SK-N-SH (cell line): ENCODE results near the gene IKZF2. TPM values are rescaled to one million over a fixed set of nuclear protein-coding genes. Genes with fewer than 3 reads are reported as not detected.

Experiments
- CTCF ChIA-PET: fragments of 300-600, 350-600 bp; formaldehyde crosslinking; extraction: SDS; loops from one replicate; lab custom pipeline; 2021; lab: Yijun Ruan, JAX
- POLR2A ChIA-PET: fragments of 350-600 bp; sonication (Branson Sonifier 250); formaldehyde crosslinking; extraction: SDS; loops from one replicate; lab custom pipeline; 2020; ENCODE audit warnings: antibody characterized with exemption, inconsistent platforms; lab: Yijun Ruan, JAX
- DNase-seq: peaks from one replicate; pipeline ENCODE4 v3.0.0; 2012
- H2AFZ ChIP-seq: fragments of 200-600 bp; sonication (generic); 2 replicates; pipeline ENCODE4 v1.8.1; 2016; ENCODE audit warnings: antibody characterized with exemption, mild to moderate bottlenecking, low read depth
- H3F3A ChIP-seq: fragments of 200-600 bp; sonication (generic); replicated peaks from 2 replicates; pipeline ENCODE3; 2016; ENCODE audit warnings: antibody characterized with exemption, mild to moderate bottlenecking; ENCODE audit not compliant: insufficient read depth
- H3K27ac ChIP-seq, 2 experiments: fragments of 200-500 bp in 1 of 2; fragments of 200-600 bp in 1 of 2; sonication (Bioruptor generic) in 1 of 2; sonication (generic), shearing (Covaris generic) in 1 of 2; 2 replicates each; pipeline versions ENCODE4 v1.5.1 to v1.6.1; 2014 to 2016; ENCODE audit warnings: low read depth in 2 of 2, inconsistent platforms in 1 of 2, low read length in 1 of 2, mild to moderate bottlenecking in 1 of 2, mixed read lengths in 1 of 2
- H3K27me3 ChIP-seq: fragments of 200-600 bp; sonication (generic), shearing (Covaris generic); 2 replicates; pipeline ENCODE4 v1.6.1; 2016; ENCODE audit warnings: mixed run types; ENCODE audit not compliant: insufficient read depth
- H3K36me3 ChIP-seq, 2 experiments: fragments of 200-500 bp in 1 of 2; fragments of 200-600 bp in 1 of 2; sonication (Bioruptor generic) in 1 of 2; sonication (generic) in 1 of 2; replicated peaks in 1 of 2; 2 replicates each; pipeline versions ENCODE3 to v1.5.1; 2014 to 2016; ENCODE audit warnings: low read length in 1 of 2, mild to moderate bottlenecking in 1 of 2; ENCODE audit not compliant: insufficient read depth in 2 of 2, control insufficient read depth in 1 of 2
- H3K4me1 ChIP-seq, 2 experiments: fragments of 200-500 bp in 1 of 2; fragments of 200-600 bp in 1 of 2; sonication (Bioruptor generic) in 1 of 2; sonication (generic), shearing (Covaris generic) in 1 of 2; 2 replicates each; pipeline versions ENCODE4 v1.5.1 to v1.6.1; 2014 to 2016; ENCODE audit warnings: low read depth in 1 of 2, low read length in 1 of 2, mixed run types in 1 of 2; ENCODE audit not compliant: insufficient read depth in 2 of 2, control insufficient read depth in 1 of 2
- H3K4me2 ChIP-seq: fragments of 200-600 bp; sonication (generic), shearing (Covaris generic); 2 replicates; pipeline ENCODE4 v1.6.1; 2017; ENCODE audit warnings: mixed run types
- H3K4me3 ChIP-seq, 2 experiments: fragments of 200-500 bp in 1 of 2; fragments of 200-600 bp in 1 of 2; sonication (Bioruptor generic) in 1 of 2; sonication (generic), shearing (Covaris generic) in 1 of 2; 2 replicates each; pipeline versions ENCODE4 v1.5.1 to v1.8.1; 2014 to 2016; ENCODE audit warnings: low read depth in 2 of 2, inconsistent platforms in 1 of 2, low read length in 1 of 2, mild to moderate bottlenecking in 1 of 2, mixed read lengths in 1 of 2, moderate library complexity in 1 of 2
- H3K79me2 ChIP-seq: fragments of 200-600 bp; sonication (generic); 2 replicates; pipeline ENCODE4 v1.8.1; 2017; ENCODE audit warnings: mild to moderate bottlenecking; ENCODE audit not compliant: insufficient read depth
- H3K9ac ChIP-seq: fragments of 200-600 bp; sonication (generic); 2 replicates; pipeline ENCODE4 v1.6.1; 2017; ENCODE audit warnings: mixed run types
- H3K9me2 ChIP-seq: fragments of 200-600 bp; sonication (generic); 2 replicates; pipeline ENCODE4 v1.6.1; 2017; ENCODE audit warnings: mixed run types
- H3K9me3 ChIP-seq: fragments of 200-600 bp; sonication (generic); 2 replicates; pipeline ENCODE4 v1.6.1; 2017; ENCODE audit warnings: mixed run types, mild to moderate bottlenecking, moderate library complexity
- H4K20me1 ChIP-seq: fragments of 200-600 bp; sonication (generic); 2 replicates; pipeline ENCODE4 v1.6.1; 2017; ENCODE audit warnings: mild to moderate bottlenecking, mixed run types; ENCODE audit not compliant: insufficient read depth
- FOSL2 ChIP-seq: IDR thresholded peaks from 2 replicates; pipeline ENCODE4 v1.4.0; 2012; ENCODE audit warnings: low read depth, mild to moderate bottlenecking, moderate library complexity, borderline replicate concordance
- FOXM1 ChIP-seq: IDR thresholded peaks from 2 replicates; pipeline ENCODE4 v1.4.0; 2012; ENCODE audit warnings: low read depth, mild to moderate bottlenecking
- GABPA ChIP-seq: IDR thresholded peaks from 2 replicates; pipeline ENCODE4 v1.4.0; 2012; ENCODE audit warnings: low read depth, mild to moderate bottlenecking
- GATA2 ChIP-seq: sonication (generic); formaldehyde crosslinking; IDR thresholded peaks from 2 replicates; pipeline ENCODE4 v1.5.0; 2020; ENCODE audit warnings: mild to moderate bottlenecking, missing genetic modification reagents
- NFIC ChIP-seq: IDR thresholded peaks from 2 replicates; pipeline ENCODE4 v1.4.0; 2012; ENCODE audit warnings: borderline replicate concordance
- NRF1 ChIP-seq: IDR thresholded peaks from 2 replicates; pipeline ENCODE4 v1.6.1; 2012; ENCODE audit warnings: low read depth, mild to moderate bottlenecking, low read length
- POLR2AphosphoS5 ChIP-seq: IDR thresholded peaks from 2 replicates; pipeline ENCODE4 v1.6.1; 2012; ENCODE audit warnings: low read depth, low read length
- RAD21 ChIP-seq: IDR thresholded peaks from 2 replicates; pipeline ENCODE4 v1.6.1; 2012; ENCODE audit warnings: mild to moderate bottlenecking, low read length
- RCOR1 ChIP-seq: fragments of 150-350 bp; IDR thresholded peaks from 2 replicates; pipeline ENCODE4 v1.6.1; 2017; ENCODE audit warnings: antibody characterized with exemption, low read length
- RFX5 ChIP-seq: IDR thresholded peaks from 2 replicates; pipeline ENCODE4 v1.6.1; 2012; ENCODE audit warnings: mild to moderate bottlenecking, improper control_type of control experiment, low read length
- SIN3A ChIP-seq: IDR thresholded peaks from 2 replicates; pipeline ENCODE4 v1.6.1; 2012; ENCODE audit warnings: low read depth, mild to moderate bottlenecking, low read length, moderate library complexity, borderline replicate concordance
- TAF1 ChIP-seq: IDR thresholded peaks from 2 replicates; pipeline ENCODE4 v1.6.1; 2012; ENCODE audit warnings: low read depth, mild to moderate bottlenecking, low read length, moderate library complexity, borderline replicate concordance
- TCF12 ChIP-seq: IDR thresholded peaks from 2 replicates; pipeline ENCODE4 v1.4.0; 2012
- YY1 ChIP-seq: IDR thresholded peaks from 2 replicates; pipeline ENCODE4 v1.4.0; 2012; ENCODE audit warnings: low read depth, mild to moderate bottlenecking
- ZBTB33 ChIP-seq: IDR thresholded peaks from 2 replicates; pipeline ENCODE4 v1.4.0; 2012; ENCODE audit warnings: low read depth, borderline replicate concordance
- WGBS: methylation state at CpG from one replicate; pipeline ENCODE4 v1.1.6; 2017; ENCODE audit warnings: low lambda C conversion rate; 5-methylcytosine and 5-hydroxymethylcytosine counted together
- polyA plus RNA-seq, 3 experiments: library from polyadenylated mRNA; depleted of rRNA; stranded (reverse); fragments of >200 nt; gene quantifications; 2 replicates each; pipeline ENCODE4 v1.2.3, GENCODE V29; 2012
- TF ChIP-seq, protein P1 (sequence below): IDR thresholded peaks from 2 replicates; pipeline ENCODE4 v1.6.1; 2012; ENCODE audit warnings: mild to moderate bottlenecking, low read depth, low read length, moderate library complexity

The IKZF2 gene
- polyA plus RNA-seq, 1 of the 3 experiments (the other 2 are of a cell fraction): 1.3 TPM

DNA sequence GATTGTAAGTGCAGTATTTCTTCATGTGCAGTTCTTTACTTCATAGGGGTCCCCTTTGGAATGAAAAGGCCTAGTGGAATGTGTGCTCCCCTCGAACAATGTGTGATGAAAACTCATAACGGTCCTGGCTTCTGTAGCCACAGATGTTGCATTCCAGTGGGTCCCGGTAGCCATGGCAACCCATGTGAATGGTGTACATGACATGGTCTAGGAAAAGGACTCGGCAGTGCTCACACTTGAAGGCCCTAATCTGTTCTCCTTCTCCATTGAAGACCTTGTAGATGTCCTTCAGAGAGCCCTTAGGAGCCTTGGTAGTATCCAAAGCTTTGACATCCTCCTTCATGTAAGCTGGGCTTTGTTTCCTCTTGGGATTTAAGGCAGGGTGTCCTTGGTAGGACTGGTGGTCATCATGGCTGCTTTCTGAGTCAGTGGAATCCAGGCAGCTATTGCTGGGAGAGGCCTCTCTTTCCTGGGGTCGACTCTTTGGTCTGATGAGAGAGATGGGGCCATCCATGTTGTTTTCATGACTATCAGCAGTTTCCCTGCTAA lies 144.0 kb downstream of the IKZF2 start:
- 88% methylated on average over 4 of the region's 5 CpGs for WGBS
- TF ChIP-seq GATA2 (CRISPR knock-in tag) (no peak), FOXM1 (no peak), YY1 (no peak), TCF12 (no peak), GABPA (no peak), TAF1 (no peak), NFIC (no peak), FOSL2 (no peak), POLR2AphosphoS5 (no peak), RFX5 (no peak), RCOR1 (no peak), NRF1 (no peak), RAD21 (no peak), ZBTB33 (no peak), SIN3A (no peak)
- TF ChIP-seq, protein P1, sequence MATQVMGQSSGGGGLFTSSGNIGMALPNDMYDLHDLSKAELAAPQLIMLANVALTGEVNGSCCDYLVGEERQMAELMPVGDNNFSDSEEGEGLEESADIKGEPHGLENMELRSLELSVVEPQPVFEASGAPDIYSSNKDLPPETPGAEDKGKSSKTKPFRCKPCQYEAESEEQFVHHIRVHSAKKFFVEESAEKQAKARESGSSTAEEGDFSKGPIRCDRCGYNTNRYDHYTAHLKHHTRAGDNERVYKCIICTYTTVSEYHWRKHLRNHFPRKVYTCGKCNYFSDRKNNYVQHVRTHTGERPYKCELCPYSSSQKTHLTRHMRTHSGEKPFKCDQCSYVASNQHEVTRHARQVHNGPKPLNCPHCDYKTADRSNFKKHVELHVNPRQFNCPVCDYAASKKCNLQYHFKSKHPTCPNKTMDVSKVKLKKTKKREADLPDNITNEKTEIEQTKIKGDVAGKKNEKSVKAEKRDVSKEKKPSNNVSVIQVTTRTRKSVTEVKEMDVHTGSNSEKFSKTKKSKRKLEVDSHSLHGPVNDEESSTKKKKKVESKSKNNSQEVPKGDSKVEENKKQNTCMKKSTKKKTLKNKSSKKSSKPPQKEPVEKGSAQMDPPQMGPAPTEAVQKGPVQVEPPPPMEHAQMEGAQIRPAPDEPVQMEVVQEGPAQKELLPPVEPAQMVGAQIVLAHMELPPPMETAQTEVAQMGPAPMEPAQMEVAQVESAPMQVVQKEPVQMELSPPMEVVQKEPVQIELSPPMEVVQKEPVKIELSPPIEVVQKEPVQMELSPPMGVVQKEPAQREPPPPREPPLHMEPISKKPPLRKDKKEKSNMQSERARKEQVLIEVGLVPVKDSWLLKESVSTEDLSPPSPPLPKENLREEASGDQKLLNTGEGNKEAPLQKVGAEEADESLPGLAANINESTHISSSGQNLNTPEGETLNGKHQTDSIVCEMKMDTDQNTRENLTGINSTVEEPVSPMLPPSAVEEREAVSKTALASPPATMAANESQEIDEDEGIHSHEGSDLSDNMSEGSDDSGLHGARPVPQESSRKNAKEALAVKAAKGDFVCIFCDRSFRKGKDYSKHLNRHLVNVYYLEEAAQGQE: no peak
- Histone ChIP-seq H4K20me1 (no peaks in the 10 kb centered on the region), H3K9me2 (no peaks in the 10 kb centered on the region), H3K4me2 (no peak overlapping the region), H3K36me3 (peaks cover 0 to 4% of the 10 kb centered on the region in 2 experiments), H3K4me1 (no peaks in the 10 kb centered on the region; a peak in 1 of 4 replicates), H3K27me3 (no peaks in the 10 kb centered on the region), H3K9ac (no peak overlapping the region), H3K79me2 (no peaks in the 10 kb centered on the region), H2AFZ (no peak overlapping the region), H3F3A (no peaks in the 10 kb centered on the region), H3K9me3 (no peaks in the 10 kb centered on the region), H3K27ac (no peak overlapping the region), H3K4me3 (no peak overlapping the region)
- DNase-seq: no peak
- ChIA-PET CTCF (no interaction called here), POLR2A (no interaction called here)
